Stomach (tissue), 9 donors: ENCODE results near the gene URGCP. TPM values are rescaled to one million over a fixed set of nuclear protein-coding genes. Genes with fewer than 3 reads are reported as not detected.

ENCODE experiments used
- DNase-seq, 2 donors: peaks; one replicate each; pipeline versions ENCODE4 v3.0.0 to v3.0.0-alpha.2; 2013 to 2019
- H3K27ac ChIP-seq, 5 donors: fragments of 200-600 bp in 4 of 5; sonication (generic) in 4 of 5; one replicate each; pipeline ENCODE4 v1.5.1; 2013 to 2019; ENCODE audit warnings: mild to moderate bottlenecking in 1 of 5, moderate library complexity in 1 of 5
- H3K27me3 ChIP-seq, 3 donors: fragments of 200-600 bp; sonication (generic); one replicate each; pipeline ENCODE4 v1.5.1; 2017 to 2019; ENCODE audit warnings: mixed run types in 1 of 3
- H3K36me3 ChIP-seq, 4 donors: fragments of 200-600 bp; sonication (generic); 1 replicate in 3 of 4; 2 replicates in 1 of 4; pipeline ENCODE4 v1.5.1; 2016 to 2019
- H3K4me1 ChIP-seq, 4 donors: fragments of 200-600 bp; sonication (generic); one replicate each; pipeline ENCODE4 v1.5.1; 2016 to 2019
- H3K4me3 ChIP-seq, 4 donors: fragments of 200-600 bp; sonication (generic) in 3 of 4; one replicate each; pipeline ENCODE4 v1.5.1; 2016 to 2019; ENCODE audit warnings: mild to moderate bottlenecking in 1 of 4
- H3K9me3 ChIP-seq, 4 donors: fragments of 200-600 bp; sonication (generic); one replicate each; pipeline ENCODE4 v1.5.1; 2016 to 2019
- CTCF ChIP-seq, 7 experiments: fragments of 450-650 bp in 4 of 7; fragments of 200-600 bp in 3 of 7; sonication (generic) in 3 of 7; IDR thresholded peaks; one replicate each; pipeline ENCODE4 v1.5.1; 2016 to 2019; ENCODE audit warnings: antibody characterized with exemption in 7 of 7, control low read depth in 2 of 7, mild to moderate bottlenecking in 1 of 7
- EP300 ChIP-seq: sonication (generic); formaldehyde crosslinking; IDR thresholded peaks from one replicate; pipeline ENCODE4 v1.6.1; 2017; ENCODE audit warnings: antibody characterized with exemption
- POLR2A ChIP-seq, 4 donors: fragments of 450-650 bp; IDR thresholded peaks; one replicate each; pipeline ENCODE4 v1.6.1; 2016; ENCODE audit warnings: antibody characterized with exemption in 4 of 4, control low read depth in 2 of 4, mild to moderate bottlenecking in 1 of 4, moderate library complexity in 1 of 4
- POLR2AphosphoS5 ChIP-seq, 3 donors: sonication (generic); formaldehyde crosslinking; IDR thresholded peaks; one replicate each; pipeline ENCODE4 v1.6.1; 2016; ENCODE audit warnings: antibody characterized with exemption in 3 of 3
- WGBS, 5 donors: extraction: QIAGEN DNeasy Blood & Tissue Kit in 3 of 5; methylation state at CpG; one replicate each; pipeline versions ENCODE4 v1.1.5 to v1.1.7; 2013 to 2018; 5-methylcytosine and 5-hydroxymethylcytosine counted together
- intact Hi-C: fragments of 100-400 bp; cut with DNase I; formaldehyde crosslinking; loops from one replicate; pipeline ENCODE4 v1.15.1; 2023; ENCODE audit warnings: low total_unique reads
- polyA plus RNA-seq, 3 donors: library from polyadenylated mRNA; stranded (reverse); fragments of 200-250 nt; gene quantifications; one replicate each; pipeline ENCODE4 v1.2.3, GENCODE V29; 2013
- total RNA-seq, 5 donors: library from RNA; depleted of rRNA; stranded (reverse); fragments of >200 nt; gene quantifications; one replicate each; pipeline versions ENCODE4 v1.1.0 to v1.2.3, GENCODE V29; 2014 to 2016
- donor health status: healthy with polysubstance abuse.
- donor health status: Bipolar disorder and iron deficiency.
- donor health status: healthy.

URGCP gene
- total and polyA plus RNA-seq, 8 donors = 10.8 to 47.3 (median 24.2) TPM

DNA sequence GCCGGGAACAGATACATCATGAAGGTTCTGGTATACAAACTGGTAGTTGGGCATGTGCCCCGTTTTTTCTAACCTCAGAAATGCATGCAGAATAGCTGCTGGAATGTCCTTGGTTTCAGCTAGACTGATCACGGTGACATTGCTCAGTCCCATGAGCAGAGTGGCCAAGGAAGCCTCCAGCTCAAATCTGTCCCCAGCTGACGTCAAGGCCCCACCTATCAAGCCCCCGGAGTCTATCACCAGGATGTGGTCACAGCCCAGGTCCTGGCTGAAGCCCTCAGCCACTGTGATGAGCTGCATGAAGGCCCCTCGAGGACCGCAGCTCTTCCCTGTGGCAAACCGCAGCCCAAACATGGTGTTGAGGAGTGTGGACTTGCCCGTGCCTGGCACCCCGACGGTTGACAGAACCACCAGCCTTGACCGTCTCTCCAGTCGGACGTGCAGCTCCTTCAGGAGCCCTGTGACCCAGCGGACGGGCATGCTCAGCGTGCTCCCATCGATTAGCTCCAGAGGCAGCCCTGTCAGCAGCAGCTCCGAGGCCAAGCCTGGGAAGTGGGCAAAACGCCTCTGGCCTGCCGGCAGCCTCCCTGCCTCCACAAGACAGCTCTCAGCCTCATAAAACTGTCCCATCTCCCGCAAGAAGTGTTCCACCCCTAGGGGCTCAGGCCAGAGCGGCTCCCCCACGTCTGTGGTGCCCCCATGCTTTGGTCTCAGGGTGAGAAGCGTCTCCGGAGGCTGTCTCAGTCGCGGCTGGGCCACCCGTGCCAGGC, 29.2 kb downstream of the URGCP start:
- WGBS, 5 donors = 89 to 95% (median 90%) methylated on average over 22 to 29 of the region's 29 CpGs
- TF ChIP-seq POLR2A (IDR thresholded peaks at IDR 0.05) (no peak), EP300 (no peak), POLR2AphosphoS5 (IDR thresholded peaks at IDR 0.05) (no peak), CTCF (IDR thresholded peaks at IDR 0.05) (no peak)
- Histone ChIP-seq H3K4me3 (no peak overlapping the region), H3K36me3 (peaks cover 59 to 77% (median 77%) of the 10 kb centered on the region in 4 donors), H3K27me3 (no peaks in the 10 kb centered on the region), H3K27ac (no peak overlapping the region), H3K9me3 (no peaks in the 10 kb centered on the region), H3K4me1 (peaks cover 0 to 22% (median 9%) of the 10 kb centered on the region in 4 donors)
- intact Hi-C loops = no loop called here
- DNase-seq = no peak

GRCh38 chr7:43876241-43876640, 30.2 kb downstream of the URGCP start:
- Histone ChIP-seq H3K9me3 (no peaks in the 10 kb centered on the region), H3K4me1 (peaks cover 0 to 27% (median 9%) of the 10 kb centered on the region in 4 donors), H3K36me3 (peaks cover 59 to 68% (median 67%) of the 10 kb centered on the region in 4 donors), H3K4me3 (no peak overlapping the region), H3K27ac (no peak overlapping the region), H3K27me3 (no peaks in the 10 kb centered on the region)
- WGBS, 5 donors = 86 to 93% (median 89%) methylated on average over 7 of the region's 7 CpGs
- TF ChIP-seq POLR2A (IDR thresholded peaks at IDR 0.05) = no peak
- no peak for TF ChIP-seq POLR2AphosphoS5 (IDR thresholded peaks at IDR 0.05)
- TF ChIP-seq CTCF (IDR thresholded peaks at IDR 0.05) = no peak
- TF ChIP-seq EP300 = no peak
- no peak for DNase-seq
- intact Hi-C loops = no loop called here

DNA sequence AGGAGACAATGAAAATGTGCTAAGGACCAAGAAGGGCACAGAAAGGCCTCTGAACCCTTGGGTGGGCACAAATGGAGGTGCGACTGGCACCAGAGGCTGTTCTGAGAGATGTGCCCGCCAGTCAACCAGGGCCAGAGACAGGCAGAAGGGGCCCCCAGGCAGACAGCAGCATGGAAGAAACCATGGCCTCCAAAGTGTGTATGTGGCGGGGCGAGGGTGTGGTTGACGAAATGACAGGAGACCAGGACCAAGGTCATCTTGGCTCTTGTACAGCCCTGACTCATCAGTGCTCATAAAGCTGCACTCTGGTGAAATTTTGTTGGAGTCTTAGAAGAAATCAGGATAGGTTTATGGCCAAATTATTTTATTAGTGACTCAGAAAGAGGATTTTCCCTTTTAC, 33.1 kb downstream of the URGCP start:
- intact Hi-C loops = no loop called here
- WGBS, 5 donors = 83 to 99% (median 90%) methylated on average over 5 of the region's 5 CpGs
- TF ChIP-seq EP300 (no peak), CTCF (IDR thresholded peaks at IDR 0.05) (no peak), POLR2AphosphoS5 (IDR thresholded peaks at IDR 0.05) (no peak), POLR2A (IDR thresholded peaks at IDR 0.05) (no peak)

GRCh38 chr7:43872406-43873110, 33.8 kb downstream of the URGCP start:
- peak in 1 of 2 donors; percentile 76 for DNase-seq
- H3K4me3 ChIP-seq = no peak overlapping the region
- 21 to 41% (median 26%) methylated on average over 7 of the region's 7 CpGs for WGBS, 5 donors

More for the DNA sequence above, 33.1 kb downstream of the URGCP start:
- H3K9me3 ChIP-seq = no peaks in the 10 kb centered on the region
- H3K4me3 ChIP-seq = no peak overlapping the region
- H3K27me3 ChIP-seq = no peaks in the 10 kb centered on the region
- peaks cover 32 to 39% (median 38%) of the 10 kb centered on the region in 4 donors for H3K36me3 ChIP-seq
- H3K27ac ChIP-seq = peak overlapping the region in 4 of 5 donors; percentile 26 to 73 (median 63)
- peak in 1 of 2 donors; percentile 37 for DNase-seq
- peaks cover 8 to 37% (median 22%) of the 10 kb centered on the region in 4 donors for H3K4me1 ChIP-seq

More at GRCh38 chr7:43872406-43873110, 33.8 kb downstream of the URGCP start:
- peak overlapping the region in 4 of 5 donors; percentile 26 to 73 (median 63) for H3K27ac ChIP-seq
- peaks cover 24 to 33% (median 31%) of the 10 kb centered on the region in 4 donors for H3K36me3 ChIP-seq
- peaks cover 8 to 44% (median 27%) of the 10 kb centered on the region in 4 donors for H3K4me1 ChIP-seq
- intact Hi-C loops = no loop called here
- H3K27me3 ChIP-seq = no peaks in the 10 kb centered on the region
- TF ChIP-seq CTCF (IDR thresholded peaks at IDR 0.05) (no peak), EP300 (no peak), POLR2A (IDR thresholded peaks at IDR 0.05) (no peak), POLR2AphosphoS5 (IDR thresholded peaks at IDR 0.05) (no peak)
- no peaks in the 10 kb centered on the region for H3K9me3 ChIP-seq
